ENCODE data around the gene OR2AP1. TPM values are rescaled to one million over a fixed set of nuclear protein-coding genes. Genes with fewer than 3 reads are reported as not detected.

Gene OR2AP1
- total RNA-seq, 2 donors from 2014 or later, result 0.15 TPM; not detected in 1

GRCh38 chr12:55624056-55624455 is 51.8 kb downstream of the OR2AP1 start:
- no peak overlapping the region for H3K27ac Mint-ChIP-seq
- no peaks in the 10 kb centered on the region for H3K36me3 Mint-ChIP-seq (ENCODE audit: low read depth)
- H3K27me3 Mint-ChIP-seq, result peaks cover 7% of the 10 kb centered on the region
- ATAC-seq (replicated peaks), result peak; percentile 92
- no peak overlapping the region for H3K4me3 Mint-ChIP-seq
- H3K4me1 Mint-ChIP-seq, result peaks cover 4% of the 10 kb centered on the region
- no peaks in the 10 kb centered on the region for H3K9me3 Mint-ChIP-seq

Other genes with a start within 250 kb of the OR2AP1 start
- not detected for gene OR6C3, start 241.7 kb upstream of the OR2AP1 start, total RNA-seq
- not detected for gene OR6C75, start 209.5 kb upstream of the OR2AP1 start, total RNA-seq
- gene OR6C65, start 171.9 kb upstream of the OR2AP1 start, total RNA-seq, result not detected
- gene OR6C76, start 146.2 kb upstream of the OR2AP1 start, total RNA-seq, result not detected
- not detected for gene OR6C2, start 128.4 kb upstream of the OR2AP1 start, total RNA-seq
- not detected for gene OR6C70, start 102.3 kb upstream of the OR2AP1 start, total RNA-seq
- not detected for gene OR6C68, start 80.1 kb upstream of the OR2AP1 start, total RNA-seq
- gene OR6C4, start 22.9 kb upstream of the OR2AP1 start, total RNA-seq, result not detected
- not detected for gene OR10P1, start 64.4 kb downstream of the OR2AP1 start, total RNA-seq
- 1 to 10 TPM; 3.2 to 8.7 TPM for gene ITGA7, start 135.4 kb downstream of the OR2AP1 start, total RNA-seq
- 100 to 1,000 TPM; 104 to 118 TPM for gene BLOC1S1, start 143.6 kb downstream of the OR2AP1 start, total RNA-seq
- 10 to 100 TPM; 13.0 to 13.5 TPM for gene RDH5, start 147.9 kb downstream of the OR2AP1 start, total RNA-seq
- gene CD63, start 156.5 kb downstream of the OR2AP1 start, total RNA-seq, result 100 to 1,000 TPM; 211 to 237 TPM
- gene GDF11, start 170.7 kb downstream of the OR2AP1 start, total RNA-seq, result 10 to 100 TPM in 1 of 2 donors, 1 to 10 TPM in 1; 7.4 to 14.1 TPM
- gene SARNP, start 245.3 kb downstream of the OR2AP1 start, total RNA-seq, result 100 to 1,000 TPM in 1 of 2 donors, 10 to 100 TPM in 1; 63.6 to 103 TPM
- 10 to 100 TPM; 26.5 to 40.2 TPM for gene ORMDL2, start 245.6 kb downstream of the OR2AP1 start, total RNA-seq